GM12878 (cell line): ENCODE data around the gene CYP46A1.

Experiments
- HDGF ChIP-seq: fragments of 450-650 bp; IDR thresholded peaks from 2 replicates; pipeline ENCODE4 v1.6.1; 2016; ENCODE audit warnings: antibody characterized with exemption
- MXI1 ChIP-seq: fragments of 150-350 bp; IDR thresholded peaks from 2 replicates; pipeline ENCODE4 v1.6.1; 2011; ENCODE audit warnings: low read depth, mild to moderate bottlenecking, inconsistent platforms, low read length, improper control_type of control experiment
- POLR2AphosphoS5 ChIP-seq: IDR thresholded peaks from 2 replicates; pipeline ENCODE4 v1.6.1; 2011; ENCODE audit warnings: mild to moderate bottlenecking, low read length, inconsistent platforms
- SREBF2 ChIP-seq: IDR thresholded peaks from 2 replicates; pipeline ENCODE4 v1.6.1; 2012; ENCODE audit warnings: mild to moderate bottlenecking, low read length
- TF ChIP-seq, protein P1 (sequence below), 3 experiments: IDR thresholded peaks in 2 of 3; conservative IDR thresholded peaks in 1 of 3; 2 replicates each; pipeline ENCODE4 v1.5.1; 2011; ENCODE audit warnings: low read depth in 3 of 3, low read length in 3 of 3, mild to moderate bottlenecking in 3 of 3, control low read depth in 2 of 3, moderate library complexity in 2 of 3, inconsistent platforms in 1 of 3, mixed read lengths in 1 of 3; ENCODE audit not compliant: control insufficient read depth in 2 of 3, insufficient read depth in 1 of 3; ENCODE audit errors: extremely low read depth in 1 of 3
- TF ChIP-seq, protein P2 (sequence below): IDR thresholded peaks from 2 replicates; pipeline ENCODE4 v1.6.1; 2012; ENCODE audit warnings: mild to moderate bottlenecking, low read depth, low read length
- TF ChIP-seq, protein P3 (sequence below): fragments of 450-650 bp; formaldehyde crosslinking; IDR thresholded peaks from 2 replicates; pipeline ENCODE4 v1.5.0; 2022; ENCODE audit warnings: mild to moderate bottlenecking, missing genetic modification characterization
- TF ChIP-seq, protein P4 (sequence below): fragments of 450-650 bp; IDR thresholded peaks from 2 replicates; pipeline ENCODE4 v1.6.1; 2014; ENCODE audit warnings: mild to moderate bottlenecking

DNA sequence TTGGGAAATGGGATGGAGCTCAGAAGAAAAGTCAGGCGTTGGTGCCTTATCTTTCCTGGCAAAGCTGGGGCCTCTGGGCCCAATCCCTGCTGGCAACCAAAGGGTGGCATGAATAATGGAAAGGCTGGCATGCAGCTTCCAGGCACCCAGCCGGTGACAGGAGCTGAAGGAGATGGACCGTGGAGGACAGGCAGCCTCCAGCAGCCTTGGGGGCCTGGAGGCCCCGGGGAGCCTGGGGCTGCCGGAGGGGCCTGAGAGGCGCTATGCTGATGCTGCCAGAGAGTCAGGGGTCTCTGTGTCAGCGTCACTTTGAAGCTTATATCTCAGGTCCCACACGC is 70.9 kb downstream of the CYP46A1 start:
- TF ChIP-seq, protein P1, sequence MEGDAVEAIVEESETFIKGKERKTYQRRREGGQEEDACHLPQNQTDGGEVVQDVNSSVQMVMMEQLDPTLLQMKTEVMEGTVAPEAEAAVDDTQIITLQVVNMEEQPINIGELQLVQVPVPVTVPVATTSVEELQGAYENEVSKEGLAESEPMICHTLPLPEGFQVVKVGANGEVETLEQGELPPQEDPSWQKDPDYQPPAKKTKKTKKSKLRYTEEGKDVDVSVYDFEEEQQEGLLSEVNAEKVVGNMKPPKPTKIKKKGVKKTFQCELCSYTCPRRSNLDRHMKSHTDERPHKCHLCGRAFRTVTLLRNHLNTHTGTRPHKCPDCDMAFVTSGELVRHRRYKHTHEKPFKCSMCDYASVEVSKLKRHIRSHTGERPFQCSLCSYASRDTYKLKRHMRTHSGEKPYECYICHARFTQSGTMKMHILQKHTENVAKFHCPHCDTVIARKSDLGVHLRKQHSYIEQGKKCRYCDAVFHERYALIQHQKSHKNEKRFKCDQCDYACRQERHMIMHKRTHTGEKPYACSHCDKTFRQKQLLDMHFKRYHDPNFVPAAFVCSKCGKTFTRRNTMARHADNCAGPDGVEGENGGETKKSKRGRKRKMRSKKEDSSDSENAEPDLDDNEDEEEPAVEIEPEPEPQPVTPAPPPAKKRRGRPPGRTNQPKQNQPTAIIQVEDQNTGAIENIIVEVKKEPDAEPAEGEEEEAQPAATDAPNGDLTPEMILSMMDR (IDR thresholded peaks at IDR 0.05 in 2 of 3, conservative IDR thresholded peaks at IDR 0.05 in 1 of 3; ENCODE audit: control insufficient read depth in 2 of 3, extremely low read depth in 1 of 3, insufficient read depth in 1 of 3, low read depth in 3 of 3, low read length in 3 of 3), result no peak
- no peak for TF ChIP-seq MXI1
- TF ChIP-seq SREBF2, result no peak
- TF ChIP-seq, protein P2, sequence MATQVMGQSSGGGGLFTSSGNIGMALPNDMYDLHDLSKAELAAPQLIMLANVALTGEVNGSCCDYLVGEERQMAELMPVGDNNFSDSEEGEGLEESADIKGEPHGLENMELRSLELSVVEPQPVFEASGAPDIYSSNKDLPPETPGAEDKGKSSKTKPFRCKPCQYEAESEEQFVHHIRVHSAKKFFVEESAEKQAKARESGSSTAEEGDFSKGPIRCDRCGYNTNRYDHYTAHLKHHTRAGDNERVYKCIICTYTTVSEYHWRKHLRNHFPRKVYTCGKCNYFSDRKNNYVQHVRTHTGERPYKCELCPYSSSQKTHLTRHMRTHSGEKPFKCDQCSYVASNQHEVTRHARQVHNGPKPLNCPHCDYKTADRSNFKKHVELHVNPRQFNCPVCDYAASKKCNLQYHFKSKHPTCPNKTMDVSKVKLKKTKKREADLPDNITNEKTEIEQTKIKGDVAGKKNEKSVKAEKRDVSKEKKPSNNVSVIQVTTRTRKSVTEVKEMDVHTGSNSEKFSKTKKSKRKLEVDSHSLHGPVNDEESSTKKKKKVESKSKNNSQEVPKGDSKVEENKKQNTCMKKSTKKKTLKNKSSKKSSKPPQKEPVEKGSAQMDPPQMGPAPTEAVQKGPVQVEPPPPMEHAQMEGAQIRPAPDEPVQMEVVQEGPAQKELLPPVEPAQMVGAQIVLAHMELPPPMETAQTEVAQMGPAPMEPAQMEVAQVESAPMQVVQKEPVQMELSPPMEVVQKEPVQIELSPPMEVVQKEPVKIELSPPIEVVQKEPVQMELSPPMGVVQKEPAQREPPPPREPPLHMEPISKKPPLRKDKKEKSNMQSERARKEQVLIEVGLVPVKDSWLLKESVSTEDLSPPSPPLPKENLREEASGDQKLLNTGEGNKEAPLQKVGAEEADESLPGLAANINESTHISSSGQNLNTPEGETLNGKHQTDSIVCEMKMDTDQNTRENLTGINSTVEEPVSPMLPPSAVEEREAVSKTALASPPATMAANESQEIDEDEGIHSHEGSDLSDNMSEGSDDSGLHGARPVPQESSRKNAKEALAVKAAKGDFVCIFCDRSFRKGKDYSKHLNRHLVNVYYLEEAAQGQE, result no peak
- TF ChIP-seq, protein P3, sequence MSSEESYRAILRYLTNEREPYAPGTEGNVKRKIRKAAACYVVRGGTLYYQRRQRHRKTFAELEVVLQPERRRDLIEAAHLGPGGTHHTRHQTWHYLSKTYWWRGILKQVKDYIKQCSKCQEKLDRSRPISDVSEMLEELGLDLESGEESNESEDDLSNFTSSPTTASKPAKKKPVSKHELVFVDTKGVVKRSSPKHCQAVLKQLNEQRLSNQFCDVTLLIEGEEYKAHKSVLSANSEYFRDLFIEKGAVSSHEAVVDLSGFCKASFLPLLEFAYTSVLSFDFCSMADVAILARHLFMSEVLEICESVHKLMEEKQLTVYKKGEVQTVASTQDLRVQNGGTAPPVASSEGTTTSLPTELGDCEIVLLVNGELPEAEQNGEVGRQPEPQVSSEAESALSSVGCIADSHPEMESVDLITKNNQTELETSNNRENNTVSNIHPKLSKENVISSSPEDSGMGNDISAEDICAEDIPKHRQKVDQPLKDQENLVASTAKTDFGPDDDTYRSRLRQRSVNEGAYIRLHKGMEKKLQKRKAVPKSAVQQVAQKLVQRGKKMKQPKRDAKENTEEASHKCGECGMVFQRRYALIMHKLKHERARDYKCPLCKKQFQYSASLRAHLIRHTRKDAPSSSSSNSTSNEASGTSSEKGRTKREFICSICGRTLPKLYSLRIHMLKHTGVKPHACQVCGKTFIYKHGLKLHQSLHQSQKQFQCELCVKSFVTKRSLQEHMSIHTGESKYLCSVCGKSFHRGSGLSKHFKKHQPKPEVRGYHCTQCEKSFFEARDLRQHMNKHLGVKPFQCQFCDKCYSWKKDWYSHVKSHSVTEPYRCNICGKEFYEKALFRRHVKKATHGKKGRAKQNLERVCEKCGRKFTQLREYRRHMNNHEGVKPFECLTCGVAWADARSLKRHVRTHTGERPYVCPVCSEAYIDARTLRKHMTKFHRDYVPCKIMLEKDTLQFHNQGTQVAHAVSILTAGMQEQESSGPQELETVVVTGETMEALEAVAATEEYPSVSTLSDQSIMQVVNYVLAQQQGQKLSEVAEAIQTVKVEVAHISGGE (CRISPR knock-in tag), result no peak
- no peak for TF ChIP-seq POLR2AphosphoS5
- no peak for TF ChIP-seq HDGF
- TF ChIP-seq, protein P4, sequence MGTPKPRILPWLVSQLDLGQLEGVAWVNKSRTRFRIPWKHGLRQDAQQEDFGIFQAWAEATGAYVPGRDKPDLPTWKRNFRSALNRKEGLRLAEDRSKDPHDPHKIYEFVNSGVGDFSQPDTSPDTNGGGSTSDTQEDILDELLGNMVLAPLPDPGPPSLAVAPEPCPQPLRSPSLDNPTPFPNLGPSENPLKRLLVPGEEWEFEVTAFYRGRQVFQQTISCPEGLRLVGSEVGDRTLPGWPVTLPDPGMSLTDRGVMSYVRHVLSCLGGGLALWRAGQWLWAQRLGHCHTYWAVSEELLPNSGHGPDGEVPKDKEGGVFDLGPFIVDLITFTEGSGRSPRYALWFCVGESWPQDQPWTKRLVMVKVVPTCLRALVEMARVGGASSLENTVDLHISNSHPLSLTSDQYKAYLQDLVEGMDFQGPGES, result no peak
